AG04450 (cell line): ENCODE results near the gene HMX3. TPM values are rescaled to one million over a fixed set of nuclear protein-coding genes. Genes with fewer than 3 reads are reported as not detected.

ENCODE experiments used
- CTCF ChIA-PET: fragments of 300-600, 350-600 bp; formaldehyde crosslinking; extraction: SDS; loops from one replicate; lab custom pipeline; 2022; ENCODE audit warnings: antibody characterized with exemption, inconsistent platforms; lab: Charles Lee
- POLR2A ChIA-PET: fragments of 350-600 bp; formaldehyde crosslinking; extraction: SDS; loops from one replicate; lab custom pipeline; 2021; ENCODE audit warnings: antibody characterized with exemption, inconsistent platforms; lab: Yijun Ruan, JAX
- DNase-seq: peaks from one replicate; pipeline ENCODE4 v3.0.0-alpha.2; 2011; ENCODE audit warnings: low read depth, low spot score
- H3K27ac ChIP-seq: one replicate; pipeline ENCODE4 v1.5.1; 2012; ENCODE audit warnings: low read depth, low read length, control low read depth
- H3K27me3 ChIP-seq: one replicate; pipeline ENCODE4 v1.6.0; 2012; ENCODE audit warnings: low read length; ENCODE audit not compliant: control insufficient read depth, insufficient read depth
- H3K4me3 ChIP-seq: 2 replicates; pipeline ENCODE4 v1.5.1; 2011; ENCODE audit warnings: mild to moderate bottlenecking, low read depth, low read length, control low read depth
- H3K9me3 ChIP-seq: 2 replicates; pipeline ENCODE4 v1.5.1; 2012; ENCODE audit warnings: low read length; ENCODE audit not compliant: control insufficient read depth, insufficient read depth
- polyA plus RNA-seq: library from polyadenylated mRNA; depleted of rRNA; stranded (reverse); fragments of >200 nt; gene quantifications from 2 replicates; pipeline ENCODE4 v1.2.3, GENCODE V29; 2011; rRNA removed
- TF ChIP-seq, protein P1 (sequence below): IDR thresholded peaks from 2 replicates; pipeline ENCODE4 v1.5.1; 2011; ENCODE audit warnings: low read depth, low read length, control low read depth, inconsistent platforms

HMX3 gene
- polyA plus RNA-seq, 1 experiment, result not detected

DNA sequence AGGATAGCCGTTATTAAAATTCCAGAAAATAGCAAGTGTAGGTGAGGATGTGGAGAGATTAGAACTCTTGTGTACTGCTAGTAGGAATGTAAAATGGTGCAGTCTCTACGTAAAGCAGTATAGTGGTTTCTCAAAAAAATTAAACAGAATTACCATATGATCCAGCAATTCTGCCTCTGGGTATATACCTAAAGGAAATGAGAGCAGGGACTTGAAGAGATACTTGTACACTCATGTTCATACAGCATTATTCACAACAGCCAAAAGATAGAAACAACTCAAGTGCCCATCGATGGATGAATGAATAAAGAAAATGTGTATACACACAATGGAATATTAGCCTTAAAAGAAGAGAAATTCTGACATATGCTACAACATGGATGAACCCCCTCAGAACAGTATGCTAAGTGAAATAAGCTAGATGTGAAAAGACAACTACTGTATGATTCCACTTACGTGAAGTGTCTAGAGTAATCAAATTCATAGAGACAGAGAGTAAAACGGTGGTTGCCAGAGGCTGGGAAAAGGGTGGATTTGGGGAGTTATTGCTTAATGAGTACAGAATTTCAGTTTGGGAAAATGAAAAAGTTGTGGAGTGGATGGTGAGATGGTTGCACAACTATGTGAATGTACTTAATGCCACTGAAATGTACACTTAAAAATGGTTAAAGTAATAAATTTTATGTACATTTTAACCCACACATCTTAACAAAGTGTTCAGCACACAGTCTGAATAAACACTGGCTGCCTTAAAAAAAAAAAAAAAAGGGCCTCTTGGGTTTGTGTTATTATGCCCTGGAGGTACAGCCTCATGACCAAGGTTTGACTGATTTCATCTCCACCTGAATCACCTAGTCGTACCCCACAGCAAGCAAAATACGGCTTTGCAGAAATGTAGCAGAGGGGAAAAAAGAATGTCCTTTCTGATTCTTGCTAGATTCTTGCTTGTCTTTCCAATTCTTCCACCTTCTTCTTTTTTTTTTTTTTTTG lies 44.6 kb downstream of the HMX3 start:
- no peaks in the 10 kb centered on the region for H3K27me3 ChIP-seq
- no peaks in the 10 kb centered on the region; the same call in 1 of the 2 replicates for H3K9me3 ChIP-seq
- TF ChIP-seq, protein P1, sequence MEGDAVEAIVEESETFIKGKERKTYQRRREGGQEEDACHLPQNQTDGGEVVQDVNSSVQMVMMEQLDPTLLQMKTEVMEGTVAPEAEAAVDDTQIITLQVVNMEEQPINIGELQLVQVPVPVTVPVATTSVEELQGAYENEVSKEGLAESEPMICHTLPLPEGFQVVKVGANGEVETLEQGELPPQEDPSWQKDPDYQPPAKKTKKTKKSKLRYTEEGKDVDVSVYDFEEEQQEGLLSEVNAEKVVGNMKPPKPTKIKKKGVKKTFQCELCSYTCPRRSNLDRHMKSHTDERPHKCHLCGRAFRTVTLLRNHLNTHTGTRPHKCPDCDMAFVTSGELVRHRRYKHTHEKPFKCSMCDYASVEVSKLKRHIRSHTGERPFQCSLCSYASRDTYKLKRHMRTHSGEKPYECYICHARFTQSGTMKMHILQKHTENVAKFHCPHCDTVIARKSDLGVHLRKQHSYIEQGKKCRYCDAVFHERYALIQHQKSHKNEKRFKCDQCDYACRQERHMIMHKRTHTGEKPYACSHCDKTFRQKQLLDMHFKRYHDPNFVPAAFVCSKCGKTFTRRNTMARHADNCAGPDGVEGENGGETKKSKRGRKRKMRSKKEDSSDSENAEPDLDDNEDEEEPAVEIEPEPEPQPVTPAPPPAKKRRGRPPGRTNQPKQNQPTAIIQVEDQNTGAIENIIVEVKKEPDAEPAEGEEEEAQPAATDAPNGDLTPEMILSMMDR, result no peak
- POLR2A ChIA-PET, result no interaction called here
- no peak overlapping the region for H3K4me3 ChIP-seq
- CTCF ChIA-PET, result no interaction called here
- no peak for DNase-seq
- H3K27ac ChIP-seq, result no peak overlapping the region

DNA sequence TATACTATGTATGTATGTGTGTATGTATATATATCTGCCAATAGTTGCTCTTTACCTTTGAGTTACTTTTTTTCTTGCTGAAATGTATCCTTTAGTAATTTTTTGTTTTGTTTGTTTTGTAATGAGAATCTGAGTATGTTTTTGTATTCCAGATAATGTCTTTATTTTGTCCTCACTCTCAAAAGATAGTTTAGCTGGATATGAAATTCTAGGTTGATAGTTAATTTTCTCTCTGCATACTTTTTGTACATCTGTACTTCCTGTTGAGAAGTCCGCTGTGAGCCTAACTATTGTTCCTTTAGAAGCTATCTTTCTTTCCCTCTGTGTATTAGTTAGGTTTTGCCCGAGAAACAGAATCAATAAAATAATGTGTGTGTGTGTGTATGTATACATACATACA lies 48.0 kb downstream of the HMX3 start:
- no peak for DNase-seq
- TF ChIP-seq, protein P1, result no peak
- H3K27ac ChIP-seq, result no peak overlapping the region
- no peaks in the 10 kb centered on the region for H3K27me3 ChIP-seq
- ChIA-PET POLR2A (no interaction called here), CTCF (no interaction called here)
- no peak overlapping the region for H3K4me3 ChIP-seq
- no peaks in the 10 kb centered on the region; the same call in 1 of the 2 replicates for H3K9me3 ChIP-seq

DNA sequence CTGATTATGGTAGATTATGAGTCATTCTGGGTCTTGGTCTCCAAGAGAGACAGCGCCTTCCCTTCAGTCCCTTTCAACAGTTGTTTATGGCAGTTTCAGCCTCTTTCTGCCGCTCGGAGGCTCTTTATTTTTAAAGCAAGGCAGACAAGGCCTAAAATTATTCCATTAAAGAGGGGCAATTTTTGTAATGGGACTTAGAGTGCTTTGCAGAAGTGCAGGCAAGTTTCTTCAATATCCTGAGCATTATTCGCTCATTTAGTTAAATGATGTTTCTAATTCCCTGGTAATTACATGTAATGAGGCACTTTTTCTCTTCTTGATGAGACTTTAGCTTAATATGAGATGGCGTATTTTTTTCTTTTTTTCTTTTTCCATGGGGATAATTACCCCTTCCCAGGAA lies 52.0 kb downstream of the HMX3 start:
- Histone ChIP-seq H3K27me3 (no peaks in the 10 kb centered on the region), H3K27ac (no peak overlapping the region), H3K9me3 (no peaks in the 10 kb centered on the region; the same call in 1 of the 2 replicates), H3K4me3 (no peak overlapping the region)
- CTCF ChIA-PET, result no interaction called here
- POLR2A ChIA-PET, result no interaction called here
- no peak for DNase-seq
- TF ChIP-seq, protein P1, result no peak

Other genes starting within 250 kb of the HMX3 start
- gene FAM24A, start 225.4 kb upstream of the HMX3 start, polyA plus RNA-seq, result not detected in 2 replicates
- 7.5 and 8.6 TPM in 2 replicates for gene C10orf88, start 181.7 kb upstream of the HMX3 start, polyA plus RNA-seq
- 4.8 and 5.1 TPM in 2 replicates for gene PSTK, start 155.6 kb upstream of the HMX3 start, polyA plus RNA-seq
- 6.6 and 7.8 TPM in 2 replicates for gene IKZF5, start 127.2 kb upstream of the HMX3 start, polyA plus RNA-seq
- 12.5 and 16.1 TPM in 2 replicates for gene ACADSB, start 127.0 kb upstream of the HMX3 start, polyA plus RNA-seq
- gene HMX2, start 12.2 kb downstream of the HMX3 start, polyA plus RNA-seq, result not detected in 2 replicates
- gene BUB3, start 18.4 kb downstream of the HMX3 start, polyA plus RNA-seq, result 131 and 135 TPM in 2 replicates